GM18868 (cell line): ENCODE measurements around the gene KIAA0513.
"Not testable (repeated sequence)": the region's sequence is repeated elsewhere in the genome, so short reads cannot be mapped to it uniquely, and the experiment has no call there.

Source experiments
- ATAC-seq: cut with Tn5 transposase; IDR thresholded peaks from one replicate; pipeline ENCODE4 v1.9.1; 2021; ENCODE audit warnings: mild to moderate bottlenecking, moderate library complexity; ENCODE audit not compliant: unreplicated experiment

KIAA0513 gene

GRCh38 chr16:85028685-85029407, 1.3 kb downstream of the KIAA0513 start:
- no peak for ATAC-seq

GRCh38 chr16:85029408-85029784, 1.8 kb downstream of the KIAA0513 start:
- ATAC-seq = peak; percentile 35

- ATAC-seq = no peak
Observed at GRCh38 chr16:85029981-85030401, 2.4 kb downstream of the KIAA0513 start.

- no peak for ATAC-seq
Observed at GRCh38 chr16:85031451-85031850, 3.9 kb downstream of the KIAA0513 start.

GRCh38 chr16:85032187-85032586, 4.6 kb downstream of the KIAA0513 start:
- not testable (repeated sequence) for ATAC-seq

GRCh38 chr16:85033171-85033570, 5.6 kb downstream of the KIAA0513 start:
- no peak for ATAC-seq

- no peak for ATAC-seq
Observed at GRCh38 chr16:85034591-85035433, 7.2 kb downstream of the KIAA0513 start.

GRCh38 chr16:85036236-85037049, 8.8 kb downstream of the KIAA0513 start:
- no peak for ATAC-seq

GRCh38 chr16:85037050-85037410, 9.4 kb downstream of the KIAA0513 start:
- no peak for ATAC-seq

- no peak for ATAC-seq
Observed at GRCh38 chr16:85037721-85038120, 10.1 kb downstream of the KIAA0513 start.

GRCh38 chr16:85040685-85041084, 13.1 kb downstream of the KIAA0513 start:
- no peak for ATAC-seq

GRCh38 chr16:85041219-85042166, 13.9 kb downstream of the KIAA0513 start:
- no peak for ATAC-seq

- ATAC-seq = no peak
Observed at GRCh38 chr16:85042167-85042526, 14.6 kb downstream of the KIAA0513 start.

- no peak for ATAC-seq
Observed at GRCh38 chr16:85042606-85043005, 15.0 kb downstream of the KIAA0513 start.

GRCh38 chr16:85045077-85045476, 17.5 kb downstream of the KIAA0513 start:
- ATAC-seq = no peak

- no peak for ATAC-seq
Observed at GRCh38 chr16:85045641-85046471, 18.3 kb downstream of the KIAA0513 start.

- no peak for ATAC-seq
Observed at GRCh38 chr16:85046472-85046916, 18.9 kb downstream of the KIAA0513 start.

- no peak for ATAC-seq
Observed at GRCh38 chr16:85046931-85047866, 19.6 kb downstream of the KIAA0513 start.
